ENCODE measurements around the gene PCDHB8. TPM values are rescaled to one million over a fixed set of nuclear protein-coding genes. Genes with fewer than 3 reads are reported as not detected.
"Not testable (repeated sequence)": the region's sequence is repeated elsewhere in the genome, so short reads cannot be mapped to it uniquely, and the experiment has no call there.

The PCDHB8 gene
- polyA plus RNA-seq, 3 donors, result not detected

- H3K36me3 ChIP-seq (replicated peaks in 1 of 2; ENCODE audit: control insufficient read depth in 1 of 2, insufficient read depth in 2 of 2, low read length in 2 of 2); H4K20me1 ChIP-seq (ENCODE audit: insufficient read depth, low read length); H3K4me1 Mint-ChIP-seq; H2AFZ ChIP-seq (ENCODE audit: insufficient read depth, low read depth, low read length, poor library complexity, severe bottlenecking); intact Hi-C loops (cut with micrococcal nuclease); H3K4me3 ChIP-seq (replicated peaks in 1 of 3; ENCODE audit: low read depth in 2 of 3, low read length in 3 of 3); H3K9ac ChIP-seq (ENCODE audit: insufficient read depth, low read length, poor library complexity, severe bottlenecking); H3K27ac ChIP-seq (ENCODE audit: low read depth in 1 of 2, low read length in 2 of 2); H3K27ac Mint-ChIP-seq; H3K4me2 ChIP-seq (replicated peaks; ENCODE audit: extremely low read depth, low read length, poor library complexity, severe bottlenecking); H3K36me3 Mint-ChIP-seq; H3K79me2 ChIP-seq (ENCODE audit: insufficient read depth, low read length); DNase-seq; H3K4me1 ChIP-seq (ENCODE audit: control insufficient read depth in 1 of 2, insufficient read depth in 2 of 2, low read length in 2 of 2): not testable (repeated sequence)
- WGBS (ENCODE audit: insufficient coverage), result no CpG with 5 or more reads among the region's 18 CpGs
- peaks cover 31 to 65% (median 51%) of the 10 kb centered on the region in 7 donors for H3K9me3 Mint-ChIP-seq
- peak within 1 kb of the TSS in 1 of 2 donors; percentile 62 for H3K4me3 Mint-ChIP-seq
- Histone ChIP-seq H3K27me3 (ENCODE audit: control insufficient read depth in 2 of 2, insufficient read depth in 2 of 2, low read length in 2 of 2) (peaks cover 4 to 36% of the 10 kb centered on the region in 2 donors), H3K9me3 (replicated peaks in 1 of 2; ENCODE audit: control insufficient read depth in 1 of 2, insufficient read depth in 1 of 2, low read length in 2 of 2) (peaks cover 38 to 67% of the 10 kb centered on the region in 2 donors)
- H3K27me3 Mint-ChIP-seq (ENCODE audit: low read depth in 3 of 3), result peaks cover 11 to 53% (median 40%) of the 10 kb centered on the region in 3 donors
Measured at GRCh38 chr5:141213656-141214339, 36.2 kb downstream of the PCDHB8 start, which contains the start of gene PCDHB13. TSS of gene PCDHB13 (plus strand) at chr5:141213919. CDS start at chr5:141214124, 205 bp downstream.

GRCh38 chr5:141214583-141214982 is 37.0 kb downstream of the PCDHB8 start:
- H3K4me1 Mint-ChIP-seq; H3K9ac ChIP-seq (ENCODE audit: insufficient read depth, low read length, poor library complexity, severe bottlenecking); H3K27ac ChIP-seq (ENCODE audit: low read depth in 1 of 2, low read length in 2 of 2); H3K4me2 ChIP-seq (replicated peaks; ENCODE audit: extremely low read depth, low read length, poor library complexity, severe bottlenecking); intact Hi-C loops (cut with micrococcal nuclease); H4K20me1 ChIP-seq (ENCODE audit: insufficient read depth, low read length); H3K36me3 ChIP-seq (replicated peaks in 1 of 2; ENCODE audit: control insufficient read depth in 1 of 2, insufficient read depth in 2 of 2, low read length in 2 of 2); DNase-seq; H3K4me1 ChIP-seq (ENCODE audit: control insufficient read depth in 1 of 2, insufficient read depth in 2 of 2, low read length in 2 of 2); H3K79me2 ChIP-seq (ENCODE audit: insufficient read depth, low read length); H3K36me3 Mint-ChIP-seq; H3K4me3 ChIP-seq (replicated peaks in 1 of 3; ENCODE audit: low read depth in 2 of 3, low read length in 3 of 3); H2AFZ ChIP-seq (ENCODE audit: insufficient read depth, low read depth, low read length, poor library complexity, severe bottlenecking); H3K27ac Mint-ChIP-seq: not testable (repeated sequence)
- Mint-ChIP-seq H3K9me3 (peaks cover 32 to 58% (median 44%) of the 10 kb centered on the region in 7 donors), H3K4me3 (peak overlapping the region in 1 of 2 donors; percentile 19), H3K27me3 (ENCODE audit: low read depth in 3 of 3) (peaks cover 9 to 47% (median 40%) of the 10 kb centered on the region in 3 donors)
- Histone ChIP-seq H3K27me3 (ENCODE audit: control insufficient read depth in 2 of 2, insufficient read depth in 2 of 2, low read length in 2 of 2) (peaks cover 4 to 28% of the 10 kb centered on the region in 2 donors), H3K9me3 (replicated peaks in 1 of 2; ENCODE audit: control insufficient read depth in 1 of 2, insufficient read depth in 1 of 2, low read length in 2 of 2) (peaks cover 32 to 63% of the 10 kb centered on the region in 2 donors)
- 76% methylated on average over 3 of the region's 12 CpGs for WGBS (ENCODE audit: insufficient coverage)

- H3K27ac ChIP-seq (ENCODE audit: low read depth in 1 of 2, low read length in 2 of 2); intact Hi-C loops (cut with micrococcal nuclease); H3K79me2 ChIP-seq (ENCODE audit: insufficient read depth, low read length); H4K20me1 ChIP-seq (ENCODE audit: insufficient read depth, low read length); H3K4me1 ChIP-seq (ENCODE audit: control insufficient read depth in 1 of 2, insufficient read depth in 2 of 2, low read length in 2 of 2); H3K36me3 Mint-ChIP-seq; H3K9ac ChIP-seq (ENCODE audit: insufficient read depth, low read length, poor library complexity, severe bottlenecking); H3K36me3 ChIP-seq (replicated peaks in 1 of 2; ENCODE audit: control insufficient read depth in 1 of 2, insufficient read depth in 2 of 2, low read length in 2 of 2); H3K4me3 ChIP-seq (replicated peaks in 1 of 3; ENCODE audit: low read depth in 2 of 3, low read length in 3 of 3); H3K4me1 Mint-ChIP-seq; H3K4me2 ChIP-seq (replicated peaks; ENCODE audit: extremely low read depth, low read length, poor library complexity, severe bottlenecking); DNase-seq; H2AFZ ChIP-seq (ENCODE audit: insufficient read depth, low read depth, low read length, poor library complexity, severe bottlenecking); H3K4me3 Mint-ChIP-seq; H3K27ac Mint-ChIP-seq: not testable (repeated sequence)
- peaks cover 24 to 59% of the 10 kb centered on the region in 2 donors for H3K9me3 ChIP-seq (replicated peaks in 1 of 2; ENCODE audit: control insufficient read depth in 1 of 2, insufficient read depth in 1 of 2, low read length in 2 of 2)
- peaks cover 11 to 38% (median 34%) of the 10 kb centered on the region in 3 donors for H3K27me3 Mint-ChIP-seq (ENCODE audit: low read depth in 3 of 3)
- H3K27me3 ChIP-seq (ENCODE audit: control insufficient read depth in 2 of 2, insufficient read depth in 2 of 2, low read length in 2 of 2), result peaks cover 4 to 20% of the 10 kb centered on the region in 2 donors
- H3K9me3 Mint-ChIP-seq, result peaks cover 29 to 52% (median 38%) of the 10 kb centered on the region in 7 donors
- 34% methylated on average over 20 of the region's 40 CpGs for WGBS (ENCODE audit: insufficient coverage)
Measured at GRCh38 chr5:141215504-141215903, 37.9 kb downstream of the PCDHB8 start.

- peaks cover 21 to 56% of the 10 kb centered on the region in 2 donors for H3K9me3 ChIP-seq (replicated peaks in 1 of 2; ENCODE audit: control insufficient read depth in 1 of 2, insufficient read depth in 1 of 2, low read length in 2 of 2)
- H3K4me2 ChIP-seq (replicated peaks; ENCODE audit: extremely low read depth, low read length, poor library complexity, severe bottlenecking); H2AFZ ChIP-seq (ENCODE audit: insufficient read depth, low read depth, low read length, poor library complexity, severe bottlenecking); H3K36me3 Mint-ChIP-seq; H3K4me1 ChIP-seq (ENCODE audit: control insufficient read depth in 1 of 2, insufficient read depth in 2 of 2, low read length in 2 of 2); H3K27ac ChIP-seq (ENCODE audit: low read depth in 1 of 2, low read length in 2 of 2); intact Hi-C loops (cut with micrococcal nuclease); H3K79me2 ChIP-seq (ENCODE audit: insufficient read depth, low read length); H3K4me3 ChIP-seq (replicated peaks in 1 of 3; ENCODE audit: low read depth in 2 of 3, low read length in 3 of 3); H3K4me1 Mint-ChIP-seq; H3K27ac Mint-ChIP-seq; H3K4me3 Mint-ChIP-seq; DNase-seq; H4K20me1 ChIP-seq (ENCODE audit: insufficient read depth, low read length); H3K9ac ChIP-seq (ENCODE audit: insufficient read depth, low read length, poor library complexity, severe bottlenecking); H3K36me3 ChIP-seq (replicated peaks in 1 of 2; ENCODE audit: control insufficient read depth in 1 of 2, insufficient read depth in 2 of 2, low read length in 2 of 2): not testable (repeated sequence)
- H3K9me3 Mint-ChIP-seq, result peaks cover 26 to 49% (median 35%) of the 10 kb centered on the region in 7 donors
- peaks cover 9 to 36% (median 32%) of the 10 kb centered on the region in 3 donors for H3K27me3 Mint-ChIP-seq (ENCODE audit: low read depth in 3 of 3)
- 35% methylated on average over 4 of the region's 26 CpGs for WGBS (ENCODE audit: insufficient coverage)
- peaks cover 3 to 19% of the 10 kb centered on the region in 2 donors for H3K27me3 ChIP-seq (ENCODE audit: control insufficient read depth in 2 of 2, insufficient read depth in 2 of 2, low read length in 2 of 2)
Measured at GRCh38 chr5:141216035-141216434, 38.4 kb downstream of the PCDHB8 start.
